RWPE1 (cell line): ENCODE results near the gene ADD2.
A peak's percentile ranks its signal among the peaks of the same experiment; 100 is the strongest.

Experiments
- CTCF ChIA-PET: fragments of 350-600 bp; sonication (Branson Sonifier 250); formaldehyde crosslinking; extraction: SDS; loops from one replicate; lab custom pipeline; 2021; lab: Yijun Ruan, JAX
- POLR2A ChIA-PET: fragments of 400-600 bp; formaldehyde crosslinking; extraction: SDS; loops from one replicate; lab custom pipeline; 2020; ENCODE audit warnings: antibody characterized with exemption; ENCODE audit not compliant: low non-redundant PET; lab: Yijun Ruan, JAX
- DNase-seq: peaks from one replicate; pipeline ENCODE4 v3.0.0; 2012; ENCODE audit warnings: low spot score
- H3K27ac ChIP-seq: fragments of 450-650 bp; 2 replicates; pipeline ENCODE4 v1.5.1; 2017
- TF ChIP-seq, protein P1 (sequence below): fragments of 450-650 bp; conservative IDR thresholded peaks from 2 replicates; pipeline ENCODE4 v1.5.1; 2017; ENCODE audit warnings: low read depth, mild to moderate bottlenecking

Gene ADD2

DNA sequence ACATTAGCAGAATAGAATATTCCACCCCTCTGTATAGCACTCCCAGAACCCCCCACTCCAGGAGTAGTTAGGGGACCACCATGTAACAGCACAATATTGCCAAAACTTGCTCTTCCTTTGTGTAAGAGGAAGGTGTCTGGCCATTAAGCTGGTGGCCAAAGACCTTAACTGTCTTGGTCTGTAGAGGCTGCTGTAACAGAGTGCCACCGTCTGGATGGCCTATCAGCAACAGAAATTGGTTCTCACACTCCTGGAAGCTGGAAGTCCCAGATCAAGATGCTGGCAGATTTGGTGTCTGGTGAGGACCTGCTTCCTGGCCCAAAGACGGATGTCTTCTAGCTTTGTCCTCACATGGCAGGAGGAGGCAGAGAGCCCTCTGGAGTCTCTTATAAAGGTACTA, 152.8 kb downstream of the ADD2 start:
- ChIA-PET CTCF (no interaction called here), POLR2A (no interaction called here)
- DNase-seq = no peak
- no peak overlapping the region for H3K27ac ChIP-seq
- TF ChIP-seq, protein P1, sequence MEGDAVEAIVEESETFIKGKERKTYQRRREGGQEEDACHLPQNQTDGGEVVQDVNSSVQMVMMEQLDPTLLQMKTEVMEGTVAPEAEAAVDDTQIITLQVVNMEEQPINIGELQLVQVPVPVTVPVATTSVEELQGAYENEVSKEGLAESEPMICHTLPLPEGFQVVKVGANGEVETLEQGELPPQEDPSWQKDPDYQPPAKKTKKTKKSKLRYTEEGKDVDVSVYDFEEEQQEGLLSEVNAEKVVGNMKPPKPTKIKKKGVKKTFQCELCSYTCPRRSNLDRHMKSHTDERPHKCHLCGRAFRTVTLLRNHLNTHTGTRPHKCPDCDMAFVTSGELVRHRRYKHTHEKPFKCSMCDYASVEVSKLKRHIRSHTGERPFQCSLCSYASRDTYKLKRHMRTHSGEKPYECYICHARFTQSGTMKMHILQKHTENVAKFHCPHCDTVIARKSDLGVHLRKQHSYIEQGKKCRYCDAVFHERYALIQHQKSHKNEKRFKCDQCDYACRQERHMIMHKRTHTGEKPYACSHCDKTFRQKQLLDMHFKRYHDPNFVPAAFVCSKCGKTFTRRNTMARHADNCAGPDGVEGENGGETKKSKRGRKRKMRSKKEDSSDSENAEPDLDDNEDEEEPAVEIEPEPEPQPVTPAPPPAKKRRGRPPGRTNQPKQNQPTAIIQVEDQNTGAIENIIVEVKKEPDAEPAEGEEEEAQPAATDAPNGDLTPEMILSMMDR = no peak

DNA sequence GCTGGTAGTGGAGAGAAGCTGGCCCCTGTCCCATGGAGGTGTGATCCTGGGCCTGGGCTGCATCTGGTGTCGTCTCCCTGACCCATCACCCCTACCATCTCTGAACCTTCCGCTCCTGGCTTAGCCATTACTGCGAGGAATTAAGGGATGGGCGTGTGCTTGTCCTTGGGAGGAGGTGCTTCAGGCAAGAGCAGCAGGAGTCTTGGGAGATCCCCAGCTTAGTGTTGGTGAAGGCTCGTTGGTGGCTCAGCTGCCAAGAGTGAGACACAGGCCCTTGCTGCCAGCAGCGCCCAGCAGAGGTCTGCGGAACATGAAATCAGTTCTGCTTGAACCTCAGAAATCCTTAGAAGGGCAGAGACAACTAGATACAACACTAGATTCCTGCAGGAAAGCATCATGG, 154.5 kb downstream of the ADD2 start:
- ChIA-PET CTCF (interaction anchor here (1.1 kb wide), 1 partner anchor 58 kb away, joined by 3 read pairs; no protein-coding TSS in a partner anchor), POLR2A (no interaction called here)
- no peak for DNase-seq
- TF ChIP-seq, protein P1 = no peak
- no peak overlapping the region for H3K27ac ChIP-seq

DNA sequence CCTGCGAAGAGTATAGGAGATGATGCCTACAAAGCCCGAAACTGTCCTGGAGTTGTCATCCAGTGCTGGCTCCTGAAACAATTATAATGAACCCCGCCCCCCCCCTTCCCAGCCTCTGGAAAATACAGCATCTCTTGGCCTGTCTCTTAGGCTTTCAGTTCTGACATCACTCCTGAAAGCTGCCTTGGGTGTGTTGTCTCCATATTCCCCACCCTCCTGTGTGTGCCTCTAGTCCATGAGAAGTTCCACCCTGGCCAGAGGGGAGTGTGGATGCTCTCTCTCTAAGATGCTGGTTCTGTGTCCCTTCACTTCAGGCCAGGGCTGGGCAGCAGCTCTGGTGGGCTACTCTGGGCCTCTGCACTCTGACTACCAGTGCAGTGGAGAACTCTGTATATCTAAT, 155.4 kb downstream of the ADD2 start:
- POLR2A ChIA-PET = no interaction called here
- CTCF ChIA-PET = interaction anchor here (0.6 to 1.1 kb wide), 2 partner anchors 57 to 356 kb away, joined by 3 to 4 read pairs; no protein-coding TSS in a partner anchor
- no peak overlapping the region for H3K27ac ChIP-seq
- TF ChIP-seq, protein P1 = no peak
- DNase-seq = no peak

DNA sequence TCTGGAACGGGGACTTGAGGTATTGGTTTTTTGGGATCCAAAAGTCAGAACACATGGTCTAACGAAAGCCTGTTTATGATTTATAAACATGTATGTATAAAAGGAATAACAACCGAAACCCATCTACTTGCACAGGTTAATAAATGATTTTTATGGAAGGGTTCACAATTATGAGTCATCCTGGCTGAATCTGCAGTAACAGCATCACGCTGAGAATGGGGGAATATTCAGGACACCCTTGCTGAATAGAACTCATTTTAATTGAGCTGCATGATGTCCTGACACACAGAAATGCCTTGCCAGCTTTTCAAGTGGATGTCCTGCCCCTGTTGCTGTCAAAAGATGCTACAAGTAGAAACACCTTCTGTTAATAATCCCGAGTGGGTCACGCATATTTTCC, 159.6 kb downstream of the ADD2 start:
- TF ChIP-seq, protein P1 = no peak
- ChIA-PET CTCF (interaction anchor here (0.7 to 1.1 kb wide), 2 partner anchors 9 to 84 kb away, joined by 3 read pairs; no protein-coding TSS in a partner anchor), POLR2A (no interaction called here)
- H3K27ac ChIP-seq = no peak overlapping the region
- no peak for DNase-seq

DNA sequence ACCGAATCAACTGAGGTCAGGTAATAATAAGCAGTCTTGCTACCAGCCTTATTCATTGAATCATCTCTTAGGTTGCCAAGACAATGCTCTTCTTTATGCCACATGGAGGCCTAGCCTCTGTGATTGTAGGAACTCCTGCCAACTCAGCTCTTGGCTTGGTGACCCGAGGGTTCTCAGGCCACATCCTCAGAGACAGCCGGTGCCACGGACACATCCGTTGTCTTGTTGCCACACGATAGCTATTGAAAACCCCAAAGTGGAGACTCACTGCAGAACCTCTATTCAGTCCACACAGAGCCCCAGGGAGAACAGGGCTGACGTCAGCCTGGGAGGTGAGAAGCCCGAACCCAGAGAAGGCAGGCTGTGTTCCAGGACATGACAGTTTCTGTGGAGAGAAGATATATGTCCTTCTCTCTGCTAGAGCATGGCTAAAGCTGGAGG, 160.9 kb downstream of the ADD2 start:
- POLR2A ChIA-PET = no interaction called here
- H3K27ac ChIP-seq = peak overlapping the region; percentile 43; the same call in 1 of the 2 replicates
- CTCF ChIA-PET = no interaction called here
- TF ChIP-seq, protein P1 = no peak
- no peak for DNase-seq
